WTC11 (cell line): ENCODE data around the gene RPS15.

Experiments
- CTCF ChIP-seq: fragments of 200-600 bp; IDR thresholded peaks from 2 replicates; pipeline ENCODE4 v1.8.0; 2022; ENCODE audit warnings: antibody characterized with exemption
- E2F1 ChIP-seq: sonication (generic); formaldehyde crosslinking; IDR thresholded peaks from 2 replicates; pipeline ENCODE4 v1.8.0; 2022; ENCODE audit warnings: mild to moderate bottlenecking, missing genetic modification reagents
- NR3C1 ChIP-seq: sonication (generic); formaldehyde crosslinking; conservative IDR thresholded peaks from 2 replicates; pipeline ENCODE4 v1.8.1; 2023; ENCODE audit warnings: low read depth, mild to moderate bottlenecking, missing genetic modification reagents
- STAT6 ChIP-seq: sonication (generic); formaldehyde crosslinking; conservative IDR thresholded peaks from 2 replicates; pipeline ENCODE4 v1.8.1; 2023; ENCODE audit warnings: mild to moderate bottlenecking, low read depth, missing genetic modification reagents, moderate library complexity
- TF ChIP-seq, protein P1 (sequence below): sonication (generic); formaldehyde crosslinking; IDR thresholded peaks from 2 replicates; pipeline ENCODE4 v1.8.0; 2022; ENCODE audit warnings: mild to moderate bottlenecking, missing genetic modification reagents
- TF ChIP-seq, protein P2 (sequence below): sonication (generic); formaldehyde crosslinking; IDR thresholded peaks from 2 replicates; pipeline ENCODE4 v1.8.0; 2022; ENCODE audit warnings: mild to moderate bottlenecking, missing genetic modification reagents

GRCh38 chr19:1418496-1418775 lies 19.8 kb upstream of the RPS15 start:
- TF ChIP-seq, protein P1, sequence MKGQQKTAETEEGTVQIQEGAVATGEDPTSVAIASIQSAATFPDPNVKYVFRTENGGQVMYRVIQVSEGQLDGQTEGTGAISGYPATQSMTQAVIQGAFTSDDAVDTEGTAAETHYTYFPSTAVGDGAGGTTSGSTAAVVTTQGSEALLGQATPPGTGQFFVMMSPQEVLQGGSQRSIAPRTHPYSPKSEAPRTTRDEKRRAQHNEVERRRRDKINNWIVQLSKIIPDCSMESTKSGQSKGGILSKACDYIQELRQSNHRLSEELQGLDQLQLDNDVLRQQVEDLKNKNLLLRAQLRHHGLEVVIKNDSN (CRISPR knock-in tag), result no peak
- TF ChIP-seq CTCF (no peak), STAT6 (CRISPR knock-in tag) (no peak), E2F1 (CRISPR knock-in tag) (no peak), NR3C1 (CRISPR knock-in tag) (no peak)
- TF ChIP-seq, protein P2, sequence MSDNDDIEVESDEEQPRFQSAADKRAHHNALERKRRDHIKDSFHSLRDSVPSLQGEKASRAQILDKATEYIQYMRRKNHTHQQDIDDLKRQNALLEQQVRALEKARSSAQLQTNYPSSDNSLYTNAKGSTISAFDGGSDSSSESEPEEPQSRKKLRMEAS (CRISPR knock-in tag), result no peak
